PC-9 (cell line): ENCODE data around the gene CD164.

Source experiments
- CTCF ChIP-seq: fragments of 200-600 bp; sonication (generic); conservative IDR thresholded peaks from 2 replicates; pipeline ENCODE4 v1.6.1; 2017; ENCODE audit warnings: mixed run types, antibody characterized with exemption, mild to moderate bottlenecking, moderate library complexity
- EZH2 ChIP-seq: fragments of 200-600 bp; sonication (generic); IDR thresholded peaks from 2 replicates; pipeline ENCODE4 v1.8.0; 2017; ENCODE audit warnings: antibody characterized with exemption, low read depth

GRCh38 chr6:109374326-109374892, 7.9 kb downstream of the CD164 start:
- TF ChIP-seq CTCF (no peak), EZH2 (no peak)
